Astrocyte of the spinal cord (primary cell): ENCODE results near the gene BRD3OS.

Experiments
- DNase-seq: peaks from one replicate; pipeline ENCODE4 v3.0.0; 2011; ENCODE audit warnings: low read depth, low spot score
- H3K4me3 ChIP-seq: 2 replicates; pipeline ENCODE4 v1.5.1; 2011; ENCODE audit warnings: low read depth, mild to moderate bottlenecking, low read length, moderate library complexity
- CTCF ChIP-seq: IDR thresholded peaks from 2 replicates; pipeline ENCODE4 v1.5.1; 2012; ENCODE audit warnings: low read depth, mild to moderate bottlenecking, low read length, inconsistent platforms
- in situ Hi-C: cut with HindIII; loops from 2 replicates; pipeline ENCODE4 v1.10.0; 2017; ENCODE audit warnings: low sequenced_read_pairs

The BRD3OS gene

DNA sequence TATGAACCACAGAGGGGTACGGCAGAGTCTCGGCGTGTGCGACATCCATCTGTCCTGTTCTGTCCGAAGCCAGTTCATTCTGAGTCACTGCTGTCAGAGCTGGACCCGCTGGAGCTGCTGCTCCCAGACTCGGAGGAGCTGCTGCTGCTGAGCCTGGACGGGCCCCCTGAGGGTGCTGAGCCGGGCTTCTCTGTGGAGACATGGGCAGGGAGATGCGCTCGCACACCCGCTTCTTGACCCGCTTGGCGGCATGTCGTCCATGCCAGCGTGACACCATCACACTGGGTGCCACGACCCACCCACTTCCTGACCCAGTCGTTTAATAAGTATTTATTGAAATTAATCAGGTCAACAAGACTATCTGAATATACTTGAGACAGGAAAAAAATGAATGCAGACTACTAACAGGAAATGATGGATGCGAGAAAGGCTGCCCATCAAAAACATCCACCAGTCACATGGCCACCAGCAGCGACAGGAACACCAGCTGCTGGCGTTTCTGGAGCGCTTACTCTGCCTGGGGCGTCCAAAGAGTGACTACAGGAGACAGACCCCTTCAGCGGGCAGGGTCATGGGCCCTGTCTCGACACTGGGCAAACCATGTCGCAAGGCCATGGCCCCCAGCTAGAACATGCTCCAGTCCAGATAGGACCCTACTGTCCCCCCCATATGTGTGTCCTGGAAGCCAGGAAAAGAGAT is 8.4 kb downstream of the BRD3OS start:
- H3K4me3 ChIP-seq: no peak overlapping the region
- DNase-seq: no peak
- in situ Hi-C loops: no loop called here
- TF ChIP-seq CTCF: no peak

- TF ChIP-seq CTCF: no peak
- in situ Hi-C loops: no loop called here
These were observed 9.1 kb downstream of the BRD3OS start for GRCh38 chr9:134034215-134035040.

DNA sequence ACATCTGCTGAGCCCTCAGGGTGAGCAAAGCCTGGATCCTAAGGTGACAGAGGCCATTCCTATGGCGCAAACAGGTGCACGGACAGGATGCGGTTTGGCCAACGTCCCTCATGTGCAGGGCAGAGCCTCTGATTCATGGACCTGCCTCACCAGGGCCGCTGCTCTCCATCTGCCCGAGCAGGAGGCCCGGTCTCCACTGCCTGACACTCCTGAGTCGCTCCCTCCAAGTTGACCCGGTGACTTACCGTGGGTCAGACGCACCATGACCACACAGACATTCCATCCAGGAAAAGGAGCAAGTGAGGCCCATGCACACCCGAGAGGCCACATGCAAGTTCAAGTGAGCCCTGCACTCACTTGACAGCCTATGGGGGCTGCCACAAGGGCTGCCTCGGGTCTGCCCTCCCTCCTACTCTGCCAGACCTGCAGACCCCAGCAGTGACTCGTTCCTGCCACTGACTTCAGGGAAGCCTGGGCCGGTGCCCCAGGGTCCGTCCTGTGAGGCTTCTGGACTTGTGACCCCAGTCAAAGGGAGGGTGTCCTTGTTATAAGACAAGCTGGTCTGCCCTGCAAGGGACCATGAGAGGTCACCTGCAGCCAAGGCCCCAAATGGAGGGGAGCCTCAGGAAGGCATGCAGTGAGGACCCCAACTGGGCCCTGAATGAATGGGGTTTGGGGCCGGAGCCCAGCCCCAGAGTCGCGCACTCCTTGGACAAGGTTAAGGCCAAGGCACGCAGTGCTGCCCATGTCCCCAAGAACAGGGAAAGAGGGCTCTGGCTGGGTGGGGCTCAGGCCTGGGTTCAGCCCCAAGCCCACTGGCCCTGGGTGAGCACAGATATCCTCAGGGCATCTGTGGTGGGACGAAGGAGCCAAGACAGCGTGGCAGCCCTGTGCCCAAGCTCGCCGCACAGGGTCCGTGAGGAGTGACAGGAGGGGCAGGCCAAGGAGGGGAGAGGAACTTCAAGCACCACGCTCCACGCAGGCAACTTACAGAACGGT is 10.1 kb downstream of the BRD3OS start:
- in situ Hi-C loops: no loop called here
- DNase-seq: no peak
- TF ChIP-seq CTCF: no peak
- no peak overlapping the region for H3K4me3 ChIP-seq

More at GRCh38 chr9:134034215-134035040, 9.1 kb downstream of the BRD3OS start:
- DNase-seq: no peak
- H3K4me3 ChIP-seq: no peak overlapping the region

DNA sequence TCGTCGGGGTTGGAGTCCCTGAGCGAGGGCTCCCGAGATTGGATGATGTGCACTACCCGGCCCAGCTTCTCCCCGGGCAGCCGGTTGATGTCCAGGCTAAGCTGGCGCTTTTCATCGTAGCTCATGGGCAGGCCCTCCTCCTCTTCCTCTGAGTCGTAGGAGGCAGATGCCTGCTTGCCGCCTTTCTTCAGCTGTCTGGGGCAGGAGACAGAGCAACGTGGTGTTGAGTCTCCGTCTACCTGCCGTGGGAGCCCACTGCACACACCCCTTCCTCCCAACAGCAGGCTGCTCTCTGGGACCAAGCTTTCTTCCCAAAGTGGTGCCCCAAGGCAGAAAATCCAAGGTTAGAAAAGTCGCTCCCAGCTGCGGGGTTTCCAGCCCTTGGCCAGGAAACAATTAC is 10.8 kb downstream of the BRD3OS start:
- in situ Hi-C loops: no loop called here

DNA sequence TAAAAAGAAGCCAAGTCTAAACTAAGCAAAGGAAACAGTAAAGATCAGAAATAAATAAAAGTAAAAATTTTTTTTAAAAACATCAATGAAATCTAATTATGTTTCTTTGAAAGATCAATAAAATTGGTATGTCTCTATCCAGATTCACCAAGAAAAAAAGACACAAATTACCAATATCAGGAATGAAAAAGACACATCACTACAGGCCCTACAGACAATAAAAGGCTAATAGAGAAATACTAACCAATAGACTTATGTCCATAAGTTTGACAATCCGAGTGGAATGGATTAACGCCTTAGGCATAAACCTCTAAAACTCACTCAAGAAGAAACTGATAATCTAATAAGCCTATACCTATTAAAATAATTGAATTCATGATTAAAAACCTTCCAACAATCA is 12.4 kb downstream of the BRD3OS start:
- DNase-seq: no peak
- H3K4me3 ChIP-seq: no peak overlapping the region
- in situ Hi-C loops: no loop called here
- no peak for TF ChIP-seq CTCF

More for the DNA sequence above, 10.8 kb downstream of the BRD3OS start:
- TF ChIP-seq CTCF: no peak
- H3K4me3 ChIP-seq: no peak overlapping the region
- no peak for DNase-seq
